Hematopoietic multipotent progenitor cell (in vitro differentiated cells): ENCODE measurements around the gene CEP128. TPM values are rescaled to one million over a fixed set of nuclear protein-coding genes. Genes with fewer than 3 reads are reported as not detected.
A peak's percentile ranks its signal among the peaks of the same experiment; 100 is the strongest.

Experiments used
- DNase-seq, 3 donors: peaks; one replicate each; pipeline ENCODE4 v3.0.0-alpha.2; 2011 to 2015; ENCODE audit warnings: low read depth in 2 of 3, low spot score in 2 of 3
- total RNA-seq: library from RNA; depleted of rRNA; stranded (reverse); fragments of >200 nt; gene quantifications from one replicate; pipeline ENCODE4 v1.2.3, GENCODE V29; 2012

The CEP128 gene
- total RNA-seq, 1 donor = 3.5 TPM

GRCh38 chr14:80627745-80628144 lies 313.8 kb downstream of the CEP128 start:
- DNase-seq = no peak

GRCh38 chr14:80624581-80624980 lies 317.0 kb downstream of the CEP128 start:
- no peak for DNase-seq

GRCh38 chr14:80621701-80622100 lies 319.8 kb downstream of the CEP128 start:
- no peak for DNase-seq

- no peak for DNase-seq
Measured at GRCh38 chr14:80620434-80620833, 321.1 kb downstream of the CEP128 start.

- DNase-seq = no peak
Measured at GRCh38 chr14:80618751-80619329, 322.7 kb downstream of the CEP128 start.

GRCh38 chr14:80615831-80616230 lies 325.7 kb downstream of the CEP128 start:
- no peak for DNase-seq

GRCh38 chr14:80609055-80609454 lies 332.5 kb downstream of the CEP128 start:
- DNase-seq = no peak

- DNase-seq = no peak
Measured at GRCh38 chr14:80608563-80608962, 333.0 kb downstream of the CEP128 start.

- no peak for DNase-seq
Measured at GRCh38 chr14:80607430-80608190, 333.9 kb downstream of the CEP128 start.

GRCh38 chr14:80606347-80606772 lies 335.2 kb downstream of the CEP128 start:
- no peak for DNase-seq

- DNase-seq = no peak
Measured at GRCh38 chr14:80605536-80605935, 336.0 kb downstream of the CEP128 start.

- DNase-seq = no peak
Measured at GRCh38 chr14:80602946-80603345, 338.6 kb downstream of the CEP128 start.

GRCh38 chr14:80587096-80587724 lies 354.3 kb downstream of the CEP128 start:
- DNase-seq = peak in 1 of 3 donors; percentile 17

- DNase-seq = no peak
Measured at GRCh38 chr14:80586131-80586530, 355.4 kb downstream of the CEP128 start.

GRCh38 chr14:80585506-80585835 lies 356.1 kb downstream of the CEP128 start:
- no peak for DNase-seq

- no peak for DNase-seq
Measured at GRCh38 chr14:80584744-80585505, 356.6 kb downstream of the CEP128 start.

GRCh38 chr14:80577599-80577998 lies 363.9 kb downstream of the CEP128 start:
- DNase-seq = no peak

- no peak for DNase-seq
Measured at GRCh38 chr14:80576401-80576800, 365.1 kb downstream of the CEP128 start.

- DNase-seq = no peak
Measured at GRCh38 chr14:80575763-80576162, 365.8 kb downstream of the CEP128 start.

GRCh38 chr14:80572666-80573065 lies 368.9 kb downstream of the CEP128 start:
- no peak for DNase-seq

- DNase-seq = no peak
Measured at GRCh38 chr14:80570930-80571298, 370.6 kb downstream of the CEP128 start.
